A673 (cell line): ENCODE measurements around the gene LHFPL6.

Source experiments
- EZH2 ChIP-seq: fragments of 200-600 bp; sonication (generic); IDR thresholded peaks from 2 replicates; pipeline ENCODE4 v1.6.1; 2017; ENCODE audit warnings: borderline replicate concordance, low read depth, mild to moderate bottlenecking, mixed read lengths, antibody characterized with exemption, low read length; ENCODE audit not compliant: poor library complexity, severe bottlenecking
- TF ChIP-seq, protein P1 (sequence below): fragments of 300-800, 200-600 bp; sonication (generic); conservative IDR thresholded peaks from 2 replicates; pipeline ENCODE4 v1.5.1; 2017; ENCODE audit warnings: low read depth, mild to moderate bottlenecking, antibody characterized with exemption, low read length, moderate library complexity, mixed read lengths

DNA sequence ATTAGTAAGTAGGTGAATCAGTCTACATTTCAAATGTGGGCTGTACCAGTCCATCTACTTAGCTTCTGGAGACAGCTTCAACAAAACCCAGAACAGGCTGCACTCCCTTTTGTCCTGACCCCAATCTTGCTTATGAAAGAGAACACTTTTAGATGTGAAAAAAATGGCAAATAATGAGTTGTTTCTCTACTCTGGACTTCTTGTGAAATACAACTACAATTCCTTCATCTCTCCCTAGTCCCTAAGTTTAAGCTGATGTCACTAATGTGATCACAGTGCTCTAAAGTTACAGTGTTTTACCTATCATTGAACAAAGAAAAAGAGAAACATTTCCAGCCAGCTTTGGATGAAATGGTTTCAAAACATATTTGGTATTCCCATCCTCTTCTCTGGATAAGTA lies 183.9 kb downstream of the LHFPL6 start:
- TF ChIP-seq, protein P1, sequence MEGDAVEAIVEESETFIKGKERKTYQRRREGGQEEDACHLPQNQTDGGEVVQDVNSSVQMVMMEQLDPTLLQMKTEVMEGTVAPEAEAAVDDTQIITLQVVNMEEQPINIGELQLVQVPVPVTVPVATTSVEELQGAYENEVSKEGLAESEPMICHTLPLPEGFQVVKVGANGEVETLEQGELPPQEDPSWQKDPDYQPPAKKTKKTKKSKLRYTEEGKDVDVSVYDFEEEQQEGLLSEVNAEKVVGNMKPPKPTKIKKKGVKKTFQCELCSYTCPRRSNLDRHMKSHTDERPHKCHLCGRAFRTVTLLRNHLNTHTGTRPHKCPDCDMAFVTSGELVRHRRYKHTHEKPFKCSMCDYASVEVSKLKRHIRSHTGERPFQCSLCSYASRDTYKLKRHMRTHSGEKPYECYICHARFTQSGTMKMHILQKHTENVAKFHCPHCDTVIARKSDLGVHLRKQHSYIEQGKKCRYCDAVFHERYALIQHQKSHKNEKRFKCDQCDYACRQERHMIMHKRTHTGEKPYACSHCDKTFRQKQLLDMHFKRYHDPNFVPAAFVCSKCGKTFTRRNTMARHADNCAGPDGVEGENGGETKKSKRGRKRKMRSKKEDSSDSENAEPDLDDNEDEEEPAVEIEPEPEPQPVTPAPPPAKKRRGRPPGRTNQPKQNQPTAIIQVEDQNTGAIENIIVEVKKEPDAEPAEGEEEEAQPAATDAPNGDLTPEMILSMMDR: no peak
- no peak for TF ChIP-seq EZH2
